Measurements from ENCODE around the gene MAZ.
"Not testable (repeated sequence)": the region's sequence is repeated elsewhere in the genome, so short reads cannot be mapped to it uniquely, and the experiment has no call there.

The MAZ gene

DNA sequence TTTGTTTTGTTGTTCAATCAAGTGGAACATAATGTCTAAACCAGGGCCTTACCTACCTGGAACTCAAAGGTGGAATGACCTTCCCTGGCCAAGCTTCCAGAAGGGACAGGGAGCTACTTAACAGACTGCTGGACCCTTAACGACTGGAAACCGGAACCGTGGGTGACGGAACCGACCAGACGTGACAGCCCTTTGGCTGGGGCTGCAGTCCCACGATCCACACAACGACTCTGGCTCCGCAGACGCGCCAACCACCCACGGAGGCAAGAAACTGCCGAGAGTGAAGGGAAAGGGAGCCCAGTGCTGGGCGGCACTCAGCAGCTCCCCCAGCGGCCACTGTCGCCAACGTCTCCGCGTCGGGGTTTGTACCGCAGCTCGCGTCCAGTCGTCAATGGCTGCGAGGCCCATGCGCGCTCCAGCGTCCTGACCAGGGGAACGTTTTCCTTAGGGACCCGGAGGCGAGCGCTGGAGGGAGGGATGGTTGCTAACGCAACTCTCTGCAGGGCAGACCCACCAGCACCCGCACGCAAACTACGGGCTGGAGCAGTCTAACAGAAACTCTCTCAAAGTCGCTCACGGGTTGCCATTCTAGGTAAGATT, 21.3 kb upstream of the MAZ start:
- DNase-seq, result no peak

DNA sequence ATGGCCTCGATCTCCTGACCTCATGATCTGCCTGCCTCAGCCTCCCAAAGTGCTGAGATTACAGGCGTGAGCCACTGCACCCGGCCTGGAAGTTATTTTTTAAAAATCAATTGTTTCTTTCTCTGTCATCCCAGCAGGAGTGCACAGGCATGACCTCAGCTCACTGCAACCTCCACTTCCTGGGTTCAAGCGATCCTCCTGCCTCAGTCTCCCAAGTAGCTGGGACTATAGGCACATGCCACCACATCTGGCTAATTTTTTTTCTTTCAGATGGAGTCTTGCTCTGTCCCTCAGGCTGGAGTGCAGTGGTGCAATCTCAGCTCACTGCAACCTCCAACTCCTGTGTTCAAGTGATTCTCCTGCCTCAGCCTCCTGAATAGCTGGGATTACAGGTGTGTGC, 19.2 kb upstream of the MAZ start:
- DNase-seq, result not testable (repeated sequence)

DNA sequence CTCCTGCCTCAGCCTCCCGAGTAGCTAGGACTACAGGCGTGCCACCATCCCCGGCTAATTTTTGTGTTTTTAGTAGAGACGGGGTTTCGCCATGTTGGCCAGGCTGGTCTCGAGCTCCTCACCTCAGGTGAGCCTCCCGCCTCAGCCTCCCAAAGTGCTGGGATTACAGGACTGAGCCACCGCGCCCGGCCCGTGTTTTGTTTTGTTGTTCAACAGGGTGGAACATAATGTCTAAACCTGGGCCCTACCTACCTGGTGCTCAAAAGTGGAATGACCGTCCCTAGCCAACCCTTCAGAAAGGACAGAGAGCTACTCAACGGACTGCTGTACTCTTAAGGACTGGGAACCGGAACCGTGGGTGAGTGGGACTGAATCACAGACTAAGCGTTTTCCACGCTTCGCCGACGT, 16.6 kb upstream of the MAZ start:
- DNase-seq, result no peak

DNA sequence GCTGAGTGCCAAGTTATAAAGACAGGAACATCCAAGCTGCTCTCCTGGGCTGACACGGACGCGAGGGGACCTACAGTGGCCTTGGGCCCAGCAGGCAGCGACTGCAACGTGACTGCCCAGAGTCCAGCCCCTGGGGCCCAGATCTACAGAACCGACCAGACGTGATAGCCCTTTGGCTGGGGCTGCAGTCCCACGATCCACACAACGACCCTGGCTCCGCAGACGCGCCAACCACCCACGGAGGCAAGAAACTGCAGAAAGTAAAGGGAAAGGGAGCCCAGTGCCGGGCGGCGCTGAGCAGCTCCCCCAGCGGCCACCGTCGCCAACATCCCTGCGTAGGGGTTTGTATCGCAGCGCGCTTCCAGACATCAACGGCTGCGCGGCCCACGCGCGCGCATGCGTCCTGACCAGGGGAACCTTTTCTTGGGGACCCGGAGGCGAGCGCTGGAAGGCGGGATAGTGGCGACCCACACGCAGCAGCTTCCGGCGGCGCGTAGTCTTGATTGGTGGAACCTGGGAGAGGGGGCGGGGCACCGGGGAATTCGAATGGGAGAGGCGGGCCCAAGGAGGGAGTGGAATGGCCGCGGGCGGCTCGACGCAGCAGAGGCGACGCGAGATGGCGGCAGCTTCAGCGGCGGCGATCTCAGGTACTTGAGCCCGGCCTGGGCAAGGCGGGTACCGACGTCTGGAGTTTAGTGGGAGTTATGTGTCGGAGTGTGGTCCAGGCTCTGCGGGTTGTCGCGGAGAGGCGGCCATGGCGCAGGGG, 16.0 kb upstream of the MAZ start, which contains the start of gene KIF22:
KIF22 (plus strand) TSS at position 569 of the 766 bp plus-strand sequence; CDS start at position 578, 9 bp downstream.
- peak; percentile 96 to 97 for DNase-seq

DNA sequence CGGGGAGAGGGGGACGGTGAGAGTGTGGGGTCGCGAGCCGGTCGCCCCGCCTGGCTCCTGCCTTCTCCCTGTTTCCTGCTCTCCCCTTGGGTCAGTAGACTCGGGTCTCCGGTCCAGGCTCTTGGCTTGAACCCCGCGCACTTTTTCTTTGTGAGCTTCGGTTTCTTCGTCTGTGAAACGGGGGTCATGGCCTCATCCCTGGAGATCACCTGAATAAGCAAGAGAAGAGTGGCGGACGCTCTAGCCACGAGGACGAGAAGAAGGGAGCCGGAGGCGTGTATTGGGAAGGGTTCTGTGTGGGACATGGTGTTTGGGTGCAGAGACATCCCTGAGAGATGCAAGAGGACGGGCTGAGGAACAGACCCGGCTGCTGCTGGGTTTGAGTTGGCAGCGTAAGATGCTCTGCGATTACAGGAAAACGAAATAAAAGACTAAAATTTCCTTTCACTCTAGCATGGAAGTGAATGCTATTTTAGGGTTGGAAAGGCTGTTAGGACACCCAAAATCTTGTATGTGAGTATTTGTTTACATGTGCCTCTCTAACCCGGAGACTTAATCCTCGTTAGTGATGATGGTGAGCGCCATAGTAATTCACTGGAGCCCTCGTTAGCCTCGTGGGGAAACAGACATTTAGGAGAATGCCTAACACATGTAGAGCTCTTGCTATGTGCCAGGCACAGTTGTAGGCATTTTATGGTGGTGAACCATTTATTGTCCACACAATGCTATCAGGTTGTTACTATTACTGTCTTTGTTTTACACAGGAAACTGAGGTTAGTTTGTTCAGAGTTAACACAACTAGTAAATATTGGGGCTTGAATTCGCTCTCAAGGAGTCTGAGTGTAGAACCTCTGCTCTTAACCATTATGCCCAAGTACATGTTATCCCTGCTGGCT, 15.1 kb upstream of the MAZ start:
- peak in 1 of 2 experiments; percentile 6 for DNase-seq

DNA sequence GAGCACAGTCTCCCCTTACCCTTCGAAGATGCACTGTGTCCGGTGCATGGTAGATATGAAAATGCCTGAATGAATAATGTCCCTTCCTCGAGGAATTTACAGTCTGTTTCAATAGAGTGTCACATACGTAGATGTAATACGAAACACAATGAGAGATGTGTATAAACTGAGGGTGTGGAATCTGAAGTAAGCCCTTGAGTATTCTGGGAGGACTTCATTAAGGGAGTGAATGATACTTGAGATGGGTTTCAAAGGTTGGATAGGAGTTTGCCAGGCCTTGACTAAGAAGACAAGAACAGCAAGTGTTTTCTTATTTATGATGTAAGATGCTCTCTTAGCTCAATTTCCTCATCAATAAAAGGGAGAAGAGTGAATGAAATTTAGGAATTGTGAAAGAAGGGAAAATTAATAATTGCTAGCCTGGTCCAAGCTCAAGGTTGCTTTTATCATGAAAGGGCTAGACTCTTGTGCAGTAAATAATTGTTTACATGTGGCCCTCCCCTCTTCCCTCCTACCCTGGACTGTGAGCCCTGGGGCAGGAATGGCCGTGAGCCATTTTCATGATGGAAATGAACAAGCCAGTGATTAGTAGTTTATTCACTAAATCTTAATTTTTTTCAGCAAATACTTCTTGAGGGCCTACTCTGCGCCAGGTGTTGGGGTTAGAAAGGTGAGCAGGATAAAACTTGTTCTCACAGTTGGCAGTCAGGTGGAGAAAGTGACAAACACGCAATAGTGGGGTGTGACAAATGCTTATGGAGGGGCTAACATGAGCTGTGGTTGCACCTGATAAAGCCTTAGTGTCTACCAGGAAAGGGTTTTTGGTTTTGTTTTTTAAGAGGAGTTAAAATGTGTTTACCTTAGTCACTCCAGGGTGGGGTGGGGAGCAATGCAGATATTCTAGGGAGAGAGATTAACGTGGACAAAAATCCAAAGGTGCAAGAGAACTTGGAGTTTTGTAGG, 14.2 kb upstream of the MAZ start:
- DNase-seq, result no peak

DNA sequence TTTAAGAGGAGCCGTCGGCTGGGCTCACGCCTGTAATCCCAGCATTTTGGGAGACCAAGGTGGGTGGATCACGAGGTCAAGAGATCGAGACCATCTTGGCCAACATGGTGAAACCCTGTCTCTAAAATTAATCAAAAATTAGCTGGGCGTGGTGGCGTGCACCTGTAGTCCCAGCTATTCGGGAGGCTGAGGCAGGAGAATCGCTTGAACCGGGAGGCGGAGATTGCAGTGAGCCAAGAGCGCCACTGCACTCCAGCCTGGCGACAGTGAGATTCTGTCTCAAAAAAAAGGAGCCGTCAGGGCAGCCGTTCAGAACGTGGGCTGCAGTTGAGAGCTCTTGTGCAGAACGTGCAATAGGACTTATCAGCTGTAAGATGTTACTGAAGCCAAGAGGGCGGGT, 13.2 kb upstream of the MAZ start:
- not testable (repeated sequence) for DNase-seq

DNA sequence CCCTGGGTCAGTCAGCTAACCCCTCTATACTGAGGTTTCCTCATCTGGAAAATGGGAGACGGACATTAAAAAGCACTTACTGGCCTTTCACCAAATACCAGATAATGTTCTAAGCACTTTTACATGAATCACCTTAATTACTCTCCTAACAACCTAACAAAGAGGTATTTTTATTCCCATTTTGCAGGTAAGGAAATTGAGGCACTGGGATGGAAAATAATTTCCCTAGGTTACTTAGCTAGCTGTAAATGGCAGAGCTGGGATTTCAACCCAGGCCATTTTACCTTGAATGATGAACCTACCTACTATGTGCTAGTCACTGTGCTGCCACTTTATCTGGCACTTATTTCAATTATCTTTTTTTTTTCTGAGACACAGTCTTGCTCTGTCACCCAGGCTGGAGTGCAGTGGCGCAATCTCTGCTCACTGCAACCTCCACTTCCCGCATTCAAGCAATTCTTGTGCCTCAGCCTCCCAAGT, 12.1 kb upstream of the MAZ start:
- no peak for DNase-seq

DNA sequence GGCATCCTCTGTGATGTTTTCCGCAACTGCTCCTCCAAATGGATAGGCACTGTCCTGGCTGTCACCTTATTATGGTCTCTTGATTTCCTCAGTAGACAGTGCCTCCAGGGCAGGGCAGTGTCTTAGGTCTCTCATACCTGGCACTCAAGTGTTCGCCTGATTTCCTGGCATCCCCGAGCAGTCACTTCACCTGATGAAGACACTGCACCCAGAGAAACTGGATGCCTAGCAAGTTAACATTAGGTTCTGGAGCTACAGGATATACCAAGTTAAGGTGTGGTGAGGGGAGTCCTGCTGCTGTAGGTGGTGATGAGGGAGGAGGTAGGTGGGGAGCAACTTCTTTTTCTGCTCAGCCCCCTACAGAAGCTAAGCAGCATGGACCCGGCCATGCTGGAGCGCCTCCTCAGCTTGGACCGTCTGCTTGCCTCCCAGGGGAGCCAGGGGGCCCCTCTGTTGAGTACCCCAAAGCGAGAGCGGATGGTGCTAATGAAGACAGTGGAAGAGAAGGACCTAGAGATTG, 3.9 kb upstream of the MAZ start:
- no peak for DNase-seq

DNA sequence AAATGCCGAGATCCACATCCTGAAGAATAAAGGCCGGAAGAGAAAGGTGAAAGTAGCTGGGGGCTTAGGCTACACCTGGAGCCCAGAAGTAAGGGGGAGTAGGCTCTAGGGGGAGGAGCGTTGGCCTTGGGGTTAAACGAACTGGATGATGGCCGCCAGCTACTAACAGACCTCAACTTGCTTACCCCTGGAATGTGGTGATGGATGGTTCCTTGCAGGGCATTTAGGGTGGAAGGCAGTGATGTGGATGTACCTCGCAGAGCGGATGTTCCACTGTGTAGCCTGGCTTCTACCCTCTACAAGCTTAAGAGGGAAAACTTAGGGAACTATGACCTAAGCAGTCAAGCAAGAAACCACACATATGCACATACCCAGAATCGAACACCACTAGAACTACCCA, 2.3 kb upstream of the MAZ start:
- DNase-seq, result no peak

DNA sequence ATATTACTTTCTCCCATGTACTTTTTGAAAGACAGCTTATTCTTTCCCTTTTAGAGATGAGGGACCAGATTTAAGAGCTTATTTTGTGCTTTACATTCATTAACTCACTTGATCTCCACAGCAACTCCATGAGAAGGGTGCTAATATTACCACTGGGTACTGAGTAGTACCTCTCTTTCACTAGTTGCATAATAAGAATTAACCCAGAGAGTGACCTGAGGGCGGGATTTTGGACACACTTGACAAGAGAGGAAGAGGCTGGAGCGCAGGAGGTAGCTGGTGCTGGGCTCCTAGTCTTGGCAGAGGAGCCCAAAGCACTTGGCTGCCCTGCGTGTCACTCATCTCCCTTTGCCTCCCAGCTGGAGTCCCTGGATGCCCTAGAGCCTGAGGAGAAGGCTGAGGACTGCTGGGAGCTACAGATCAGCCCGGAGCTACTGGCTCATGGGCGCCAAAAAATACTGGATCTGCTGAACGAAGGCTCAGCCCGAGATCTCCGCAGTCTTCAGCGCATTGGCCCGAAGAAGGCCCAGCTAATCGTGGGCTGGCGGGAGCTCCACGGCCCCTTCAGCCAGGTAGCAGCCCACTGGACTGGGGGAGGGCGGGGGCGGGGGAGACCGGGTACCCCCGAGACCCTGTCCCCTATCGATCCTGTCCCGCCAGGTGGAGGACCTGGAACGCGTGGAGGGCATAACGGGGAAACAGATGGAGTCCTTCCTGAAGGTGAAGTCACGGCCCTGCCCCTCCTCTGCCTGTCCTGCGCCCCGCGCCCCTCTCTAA, 1.7 kb upstream of the MAZ start:
- DNase-seq, result peak in 1 of 2 experiments; percentile 49

DNA sequence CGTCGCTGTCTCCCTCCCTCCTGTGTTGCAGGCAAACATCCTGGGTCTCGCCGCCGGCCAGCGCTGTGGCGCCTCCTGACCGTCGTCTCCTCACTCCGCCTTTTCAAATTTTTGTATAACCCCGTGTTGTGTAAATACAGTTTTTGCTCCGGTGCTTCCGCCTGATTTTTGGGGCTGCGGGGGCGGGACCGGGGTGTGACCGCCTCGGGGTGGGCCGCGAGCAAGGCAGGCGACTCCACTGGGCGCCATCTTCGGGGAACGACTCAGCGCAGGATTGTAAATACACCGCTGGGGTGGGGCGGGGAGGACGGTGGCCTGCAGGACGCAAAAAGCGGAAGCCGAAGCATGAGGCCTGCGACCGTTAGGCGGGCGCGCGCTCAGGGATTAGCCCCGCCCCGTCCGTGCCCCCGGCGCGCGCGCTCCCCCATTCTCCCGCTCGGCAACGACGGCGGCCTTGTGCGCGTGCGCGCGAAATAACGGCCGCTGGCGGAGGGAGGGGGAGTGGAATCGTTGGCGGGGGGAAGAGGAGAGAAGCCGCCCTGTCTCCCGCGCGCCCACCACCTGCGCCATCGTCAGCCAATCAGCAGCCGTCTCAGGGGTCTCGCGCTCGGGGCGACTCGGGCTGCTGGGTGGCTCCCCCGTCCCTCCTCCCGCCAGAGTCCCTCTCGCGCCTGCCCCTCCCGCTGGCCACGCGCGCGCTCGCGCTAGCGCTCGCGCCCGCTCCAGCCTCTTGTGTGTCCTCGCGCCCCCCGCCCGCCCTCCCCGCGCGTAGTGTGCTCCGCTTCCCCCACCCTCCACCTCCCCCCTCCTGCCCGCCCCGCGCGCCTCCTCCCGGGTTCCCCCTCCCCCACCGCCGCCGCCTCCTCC, 864 bp upstream of the MAZ start:
- DNase-seq, result peak; percentile 98

DNA sequence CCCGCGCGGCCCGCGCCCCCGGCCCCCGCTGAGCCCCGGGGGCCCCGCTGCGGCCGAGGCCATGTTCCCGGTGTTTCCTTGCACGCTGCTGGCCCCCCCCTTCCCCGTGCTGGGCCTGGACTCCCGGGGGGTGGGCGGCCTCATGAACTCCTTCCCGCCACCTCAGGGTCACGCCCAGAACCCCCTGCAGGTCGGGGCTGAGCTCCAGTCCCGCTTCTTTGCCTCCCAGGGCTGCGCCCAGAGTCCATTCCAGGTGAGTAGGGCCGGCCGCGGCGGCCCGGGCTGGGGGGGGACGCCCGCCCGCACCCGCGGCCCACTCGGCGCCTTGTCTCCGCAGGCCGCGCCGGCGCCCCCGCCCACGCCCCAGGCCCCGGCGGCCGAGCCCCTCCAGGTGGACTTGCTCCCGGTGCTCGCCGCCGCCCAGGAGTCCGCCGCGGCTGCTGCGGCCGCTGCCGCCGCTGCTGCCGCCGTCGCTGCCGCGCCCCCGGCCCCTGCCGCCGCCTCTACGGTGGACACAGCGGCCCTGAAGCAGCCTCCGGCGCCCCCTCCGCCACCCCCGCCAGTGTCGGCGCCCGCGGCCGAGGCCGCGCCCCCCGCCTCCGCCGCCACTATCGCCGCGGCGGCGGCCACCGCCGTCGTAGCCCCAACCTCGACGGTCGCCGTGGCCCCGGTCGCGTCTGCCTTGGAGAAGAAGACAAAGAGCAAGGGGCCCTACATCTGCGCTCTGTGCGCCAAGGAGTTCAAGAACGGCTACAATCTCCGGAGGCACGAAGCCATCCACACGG, 504 bp downstream of the MAZ start:
- peak; percentile 78 to 84 for DNase-seq

DNA sequence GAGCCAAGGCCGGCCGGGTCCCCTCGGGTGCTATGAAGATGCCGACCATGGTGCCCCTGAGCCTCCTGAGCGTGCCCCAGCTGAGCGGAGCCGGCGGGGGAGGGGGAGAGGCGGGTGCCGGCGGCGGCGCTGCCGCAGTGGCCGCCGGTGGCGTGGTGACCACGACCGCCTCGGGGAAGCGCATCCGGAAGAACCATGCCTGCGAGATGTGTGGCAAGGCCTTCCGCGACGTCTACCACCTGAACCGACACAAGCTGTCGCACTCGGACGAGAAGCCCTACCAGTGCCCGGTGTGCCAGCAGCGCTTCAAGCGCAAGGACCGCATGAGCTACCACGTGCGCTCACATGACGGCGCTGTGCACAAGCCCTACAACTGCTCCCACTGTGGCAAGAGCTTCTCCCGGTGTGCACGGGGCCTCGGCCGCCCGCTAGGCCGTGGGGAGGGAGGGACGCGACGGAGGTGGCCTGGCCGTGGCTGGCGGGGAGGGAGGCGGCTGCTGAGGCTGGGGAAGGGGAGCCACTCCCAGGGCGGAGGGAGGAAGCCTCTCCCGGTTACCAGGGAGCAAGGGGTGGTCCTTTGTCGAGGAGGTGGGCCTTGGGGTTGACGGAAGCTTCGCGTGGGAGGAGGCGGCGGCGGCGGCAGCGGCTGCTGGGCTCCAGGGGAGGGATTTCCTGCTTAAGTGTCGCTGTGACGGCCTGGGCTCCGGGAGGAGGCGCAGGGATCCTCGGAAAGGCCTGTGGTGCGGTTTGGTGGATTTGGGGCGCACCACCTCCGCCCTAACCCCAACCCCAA, 1.3 kb downstream of the MAZ start:
- peak; percentile 84 to 88 for DNase-seq

DNA sequence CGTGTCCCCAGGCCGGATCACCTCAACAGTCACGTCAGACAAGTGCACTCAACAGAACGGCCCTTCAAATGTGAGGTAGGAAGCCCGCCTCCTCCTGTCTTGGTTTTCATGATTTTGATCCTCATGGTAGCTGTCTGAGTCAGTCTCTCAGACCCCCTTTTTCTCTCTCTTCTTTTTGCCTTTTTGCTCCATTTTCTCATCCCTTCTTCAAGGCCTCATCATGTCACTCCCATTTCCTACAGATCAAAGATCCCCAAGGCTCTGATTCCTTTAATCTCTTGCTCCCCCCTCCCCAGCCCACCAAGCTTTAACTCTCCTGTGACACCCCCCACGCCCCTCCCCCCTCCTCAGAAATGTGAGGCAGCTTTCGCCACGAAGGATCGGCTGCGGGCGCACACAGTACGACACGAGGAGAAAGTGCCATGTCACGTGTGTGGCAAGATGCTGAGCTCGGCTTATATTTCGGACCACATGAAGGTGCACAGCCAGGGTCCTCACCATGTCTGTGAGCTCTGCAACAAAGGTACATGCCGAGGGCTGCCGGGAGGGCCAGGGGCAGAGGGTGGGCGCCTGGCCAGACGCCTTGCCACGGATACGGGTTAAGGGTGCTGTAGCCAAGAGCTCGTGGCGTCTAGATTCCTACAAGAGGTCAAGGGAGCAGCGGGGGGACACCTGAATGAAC, 2.0 kb downstream of the MAZ start:
- no peak for DNase-seq

DNA sequence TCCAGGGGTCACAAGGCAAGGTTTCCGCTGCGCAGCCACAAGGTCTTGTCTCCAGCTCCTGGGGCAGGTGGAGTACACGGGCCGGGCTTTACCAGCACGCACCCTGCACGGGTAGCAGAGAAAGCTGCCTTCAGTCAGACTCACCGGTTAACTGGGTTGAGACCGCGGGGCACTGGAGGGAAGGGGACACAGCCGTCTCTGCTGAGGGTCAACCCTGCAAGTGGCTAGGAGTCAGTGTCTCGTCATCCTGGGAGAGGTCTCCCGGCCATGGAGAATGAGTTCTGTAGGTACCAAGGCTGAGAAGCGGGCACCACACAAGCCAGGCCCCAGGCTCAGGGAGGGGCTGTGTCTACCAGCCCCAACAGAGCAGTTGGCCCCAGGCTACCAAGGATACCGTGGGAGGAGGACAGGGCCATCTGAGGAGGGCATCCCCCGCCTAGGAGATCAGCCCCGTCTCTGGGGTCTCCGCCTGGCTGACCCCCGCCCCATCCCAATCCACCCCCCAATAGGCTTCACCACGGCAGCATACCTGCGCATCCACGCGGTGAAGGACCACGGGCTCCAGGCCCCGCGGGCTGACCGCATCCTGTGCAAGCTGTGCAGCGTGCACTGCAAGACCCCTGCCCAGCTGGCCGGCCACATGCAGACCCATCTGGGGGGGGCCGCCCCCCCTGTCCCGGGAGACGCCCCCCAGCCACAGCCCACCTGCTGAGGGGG, 2.9 kb downstream of the MAZ start:
- DNase-seq, result no peak
